ENCODE results near the gene SYNPR. TPM values are rescaled to one million over a fixed set of nuclear protein-coding genes. Genes with fewer than 3 reads are reported as not detected.

Gene SYNPR
- total RNA-seq, 1 experiment from 2014 or later, result 0.17 TPM

DNA sequence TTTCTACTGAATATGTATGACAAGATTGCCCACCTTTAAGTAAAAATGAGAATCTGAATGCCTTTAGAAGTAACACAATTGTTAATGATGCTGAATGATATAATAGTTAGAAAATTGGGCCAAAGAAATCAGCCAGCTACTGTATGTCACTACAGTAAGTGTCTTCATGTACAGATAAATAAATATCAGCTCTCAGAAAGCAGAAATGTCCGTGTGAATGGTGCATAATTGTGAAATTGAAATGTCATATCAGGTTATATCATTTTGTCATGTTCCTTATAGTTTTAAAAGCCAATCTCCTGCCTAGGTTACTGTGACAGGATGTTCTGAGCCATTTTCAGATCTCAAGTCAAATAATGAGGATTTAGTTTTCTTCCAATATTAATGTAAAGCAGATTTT is 283.8 kb downstream of the SYNPR start:
- Histone ChIP-seq H2AFZ (ENCODE audit: low read length) (no peak overlapping the region), H2AK5ac (ENCODE audit: insufficient read length, low read length) (no peak overlapping the region), H3K4me2 (ENCODE audit: insufficient read depth, insufficient read length, low read length) (no peak overlapping the region), H2BK5ac (ENCODE audit: insufficient read length, low read length) (no peak overlapping the region), H4K20me1 (ENCODE audit: control insufficient read depth, insufficient read depth, insufficient read length) (no peaks in the 10 kb centered on the region), H2BK120ac (ENCODE audit: low read depth, low read length, poor library complexity, severe bottlenecking) (no peak overlapping the region), H3K79me1 (ENCODE audit: insufficient read depth, low read depth, low read length, poor library complexity, severe bottlenecking) (no peaks in the 10 kb centered on the region), H3K27ac (ENCODE audit: insufficient read length, low read depth, low read length) (no peak overlapping the region), H3K23me2 (ENCODE audit: insufficient read length, low read depth, low read length, poor library complexity, severe bottlenecking) (no peaks in the 10 kb centered on the region), H3K18ac (ENCODE audit: insufficient read length, low read depth, low read length) (no peak overlapping the region), H3K4ac (ENCODE audit: low read depth, low read length) (no peak overlapping the region), H2BK20ac (ENCODE audit: low read depth, low read length, poor library complexity, severe bottlenecking) (no peak overlapping the region), H3K9ac (ENCODE audit: extremely low read depth, insufficient read length, low read length) (no peak overlapping the region), H3K9me3 (ENCODE audit: control insufficient read depth, low read depth, low read length) (no peaks in the 10 kb centered on the region), H3K79me2 (ENCODE audit: insufficient read depth, low read length) (no peaks in the 10 kb centered on the region), H3K56ac (ENCODE audit: insufficient read length, low read depth, low read length) (no peak overlapping the region), H3K23ac (ENCODE audit: insufficient read length, low read depth, low read length) (no peak overlapping the region), H3K4me1 (ENCODE audit: insufficient read depth, low read length) (no peaks in the 10 kb centered on the region), H3T11ph (ENCODE audit: low read length) (no peak overlapping the region), H3K27me3 (ENCODE audit: insufficient read depth, low read length) (no peaks in the 10 kb centered on the region), H2BK12ac (ENCODE audit: insufficient read length, low read depth, low read length) (no peak overlapping the region), H4K8ac (replicated peaks; ENCODE audit: insufficient read length, low read depth, low read length) (no peak overlapping the region), H3K14ac (ENCODE audit: insufficient read depth, low read length) (no peak overlapping the region), H2BK15ac (ENCODE audit: low read depth, low read length) (no peak overlapping the region), H4K91ac (ENCODE audit: insufficient read length, low read depth, low read length) (no peak overlapping the region), H4K5ac (ENCODE audit: insufficient read length, low read depth, low read length) (no peak overlapping the region)
- TF ChIP-seq, protein P1, sequence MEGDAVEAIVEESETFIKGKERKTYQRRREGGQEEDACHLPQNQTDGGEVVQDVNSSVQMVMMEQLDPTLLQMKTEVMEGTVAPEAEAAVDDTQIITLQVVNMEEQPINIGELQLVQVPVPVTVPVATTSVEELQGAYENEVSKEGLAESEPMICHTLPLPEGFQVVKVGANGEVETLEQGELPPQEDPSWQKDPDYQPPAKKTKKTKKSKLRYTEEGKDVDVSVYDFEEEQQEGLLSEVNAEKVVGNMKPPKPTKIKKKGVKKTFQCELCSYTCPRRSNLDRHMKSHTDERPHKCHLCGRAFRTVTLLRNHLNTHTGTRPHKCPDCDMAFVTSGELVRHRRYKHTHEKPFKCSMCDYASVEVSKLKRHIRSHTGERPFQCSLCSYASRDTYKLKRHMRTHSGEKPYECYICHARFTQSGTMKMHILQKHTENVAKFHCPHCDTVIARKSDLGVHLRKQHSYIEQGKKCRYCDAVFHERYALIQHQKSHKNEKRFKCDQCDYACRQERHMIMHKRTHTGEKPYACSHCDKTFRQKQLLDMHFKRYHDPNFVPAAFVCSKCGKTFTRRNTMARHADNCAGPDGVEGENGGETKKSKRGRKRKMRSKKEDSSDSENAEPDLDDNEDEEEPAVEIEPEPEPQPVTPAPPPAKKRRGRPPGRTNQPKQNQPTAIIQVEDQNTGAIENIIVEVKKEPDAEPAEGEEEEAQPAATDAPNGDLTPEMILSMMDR (conservative IDR thresholded peaks at IDR 0.05), result no peak
- H3K27ac Mint-ChIP-seq, result no peak overlapping the region
- H3K4me3 Mint-ChIP-seq, result no peak overlapping the region
- no CpG with 5 or more reads among the region's 1 CpG for WGBS (ENCODE audit: extremely low coverage, insufficient read length, low lambda C conversion rate)
- no peaks in the 10 kb centered on the region for H3K27me3 Mint-ChIP-seq (ENCODE audit: low read depth)
- no peak for DNase-seq
- H3K36me3 Mint-ChIP-seq (ENCODE audit: insufficient read depth in 1 of 3, low read depth in 3 of 3), result no peaks in the 10 kb centered on the region
- H3K9me3 Mint-ChIP-seq, result no peaks in the 10 kb centered on the region
- H3K4me1 Mint-ChIP-seq, result peaks cover 2 to 5% of the 10 kb centered on the region in 2 experiments; a peak in 2 of 4 replicates

Measured in H9 (cell line).